HG02870 (cell line): ENCODE results near the gene PLCB3.
A peak's percentile ranks its signal among the peaks of the same experiment; 100 is the strongest.
"Not testable (repeated sequence)": the region's sequence is repeated elsewhere in the genome, so short reads cannot be mapped to it uniquely, and the experiment has no call there.

Experiments used
- ATAC-seq: cut with Tn5 transposase; IDR thresholded peaks from one replicate; pipeline ENCODE4 v1.9.1; 2021; ENCODE audit warnings: mild to moderate bottlenecking, moderate library complexity; ENCODE audit not compliant: unreplicated experiment

Gene PLCB3

GRCh38 chr11:64303109-64304031 is 52.0 kb downstream of the PLCB3 start:
- no peak for ATAC-seq

GRCh38 chr11:64304032-64304315 is 52.6 kb downstream of the PLCB3 start:
- ATAC-seq: no peak

DNA sequence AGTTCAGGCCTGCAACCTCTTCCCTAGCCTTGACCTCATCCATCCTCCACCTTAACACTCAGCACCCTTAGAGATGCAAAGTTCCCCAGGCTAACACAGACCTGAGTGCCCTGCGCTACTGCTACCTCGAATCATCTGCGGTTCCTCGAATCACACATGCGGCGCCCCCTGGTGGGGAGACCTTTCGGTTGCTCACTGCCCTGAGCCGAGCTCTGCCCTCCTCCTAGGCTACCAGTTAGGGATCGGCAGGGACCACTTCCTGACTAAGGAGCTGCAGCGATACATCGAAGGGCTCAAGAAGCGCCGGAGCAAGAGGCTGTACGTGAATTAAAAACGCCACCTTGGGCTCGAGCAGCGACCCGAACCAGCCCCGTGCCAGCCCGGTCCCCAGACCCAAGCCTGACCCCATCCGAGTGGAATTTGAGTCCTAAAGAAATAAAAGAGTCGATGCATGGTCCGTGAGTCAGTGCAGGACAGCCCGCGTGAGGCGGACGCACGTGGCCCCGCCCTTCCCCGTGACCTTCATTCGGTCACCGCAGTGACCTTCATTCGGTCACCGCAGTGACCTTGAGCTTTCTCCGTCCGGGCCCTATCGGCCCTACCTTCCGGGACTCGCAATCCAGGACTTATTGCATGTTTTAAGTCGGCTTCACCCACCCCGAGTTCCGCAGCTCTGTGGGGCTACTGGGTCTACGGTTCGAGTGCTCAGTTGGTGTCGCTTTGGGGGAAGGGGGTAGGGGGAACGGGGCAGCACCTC is 53.2 kb downstream of the PLCB3 start:
- ATAC-seq: no peak

DNA sequence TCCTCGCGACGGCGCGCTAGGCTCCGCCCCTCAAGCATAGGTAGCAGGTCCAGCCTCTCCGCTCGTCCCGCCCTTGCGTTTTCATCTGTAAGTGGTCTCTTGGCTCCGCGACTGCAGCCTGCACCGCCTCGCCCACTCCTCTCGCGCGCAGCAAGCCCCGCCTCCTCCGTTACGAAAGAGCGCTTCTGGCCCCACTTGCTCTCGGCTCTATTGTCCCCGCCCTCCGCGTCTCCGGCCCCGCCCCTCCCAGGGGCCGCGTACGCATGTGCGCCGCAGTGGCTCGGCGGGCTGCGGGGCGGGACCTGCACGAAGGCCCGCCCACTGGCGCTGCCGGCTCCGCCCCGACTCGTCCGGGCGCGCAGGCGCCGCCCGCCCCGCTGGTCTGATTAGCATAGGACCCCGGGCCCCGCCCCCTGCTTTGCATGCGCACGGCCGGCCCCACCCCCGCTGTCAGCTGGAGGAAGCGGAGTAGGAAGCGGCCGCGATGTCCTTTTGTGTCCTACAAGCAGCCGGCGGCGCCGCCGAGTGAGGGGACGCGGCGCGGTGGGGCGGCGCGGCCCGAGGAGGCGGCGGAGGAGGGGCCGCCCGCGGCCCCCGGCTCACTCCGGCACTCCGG is 53.9 kb downstream of the PLCB3 start, which contains the start of gene ESRRA:
TSS of gene ESRRA (plus strand) at position 450 of the 616 bp plus-strand sequence. CDS start 1,656 bp downstream, outside the sequence.
- peak; percentile 70 for ATAC-seq

- peak; percentile 25 for ATAC-seq
Observed at GRCh38 chr11:64305691-64306562, 54.6 kb downstream of the PLCB3 start.

DNA sequence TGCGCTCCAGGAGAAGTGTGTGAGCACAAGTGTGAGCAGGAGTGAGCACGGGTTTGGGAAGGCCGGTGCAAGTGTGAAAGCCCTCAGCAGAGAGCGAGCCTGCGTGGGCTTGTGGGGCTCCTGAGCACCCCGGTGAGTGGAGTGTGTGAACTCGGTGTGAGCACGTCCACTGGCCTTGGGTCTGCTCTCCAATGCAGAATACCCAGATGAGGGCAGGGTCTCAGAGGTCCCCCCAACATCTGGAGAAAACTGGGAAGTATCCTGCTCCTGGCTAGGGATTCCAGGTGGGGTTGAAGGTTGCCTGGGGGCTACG is 55.2 kb downstream of the PLCB3 start:
- ATAC-seq: no peak

- no peak for ATAC-seq
Observed at GRCh38 chr11:64306876-64307622, 55.7 kb downstream of the PLCB3 start.

DNA sequence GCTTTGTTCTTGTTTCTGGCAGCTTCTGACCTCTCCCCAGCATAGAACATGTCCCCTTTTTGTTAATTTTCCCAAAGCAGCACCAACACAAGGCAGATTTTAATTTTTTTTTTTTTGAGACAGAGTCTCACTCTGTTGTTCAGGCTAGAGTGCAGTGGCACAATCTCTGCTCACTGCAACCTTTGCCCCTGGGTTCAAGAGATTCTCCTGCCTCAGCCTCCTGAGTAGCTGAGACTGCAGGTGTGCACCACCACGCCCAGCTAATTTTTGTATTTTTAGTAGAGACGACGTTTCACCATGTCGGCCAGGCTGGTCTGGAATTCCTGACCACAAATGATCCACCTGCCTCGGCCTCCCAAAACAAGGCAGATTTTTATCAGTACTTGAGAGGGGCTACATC is 56.5 kb downstream of the PLCB3 start:
- ATAC-seq: not testable (repeated sequence)

DNA sequence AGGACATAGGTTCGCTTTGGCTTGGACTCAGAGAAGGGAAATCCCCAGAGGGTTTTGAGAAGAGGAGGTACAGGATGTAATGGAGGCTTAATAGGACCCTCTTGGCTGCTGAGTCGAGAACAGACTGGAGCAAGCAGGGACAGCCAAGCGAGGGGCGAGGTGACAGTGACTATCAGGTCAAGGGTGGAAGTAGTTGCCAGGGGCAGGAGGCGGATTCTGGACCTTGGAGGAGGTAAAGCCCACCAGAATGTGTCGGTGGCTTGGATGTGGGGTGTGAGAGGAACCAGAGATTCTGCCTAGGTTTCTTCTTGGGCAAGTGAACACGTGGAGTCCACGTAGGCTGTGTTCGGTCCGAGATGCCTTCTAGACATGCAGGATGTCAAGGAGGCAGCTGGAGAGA is 61.6 kb downstream of the PLCB3 start:
- no peak for ATAC-seq

DNA sequence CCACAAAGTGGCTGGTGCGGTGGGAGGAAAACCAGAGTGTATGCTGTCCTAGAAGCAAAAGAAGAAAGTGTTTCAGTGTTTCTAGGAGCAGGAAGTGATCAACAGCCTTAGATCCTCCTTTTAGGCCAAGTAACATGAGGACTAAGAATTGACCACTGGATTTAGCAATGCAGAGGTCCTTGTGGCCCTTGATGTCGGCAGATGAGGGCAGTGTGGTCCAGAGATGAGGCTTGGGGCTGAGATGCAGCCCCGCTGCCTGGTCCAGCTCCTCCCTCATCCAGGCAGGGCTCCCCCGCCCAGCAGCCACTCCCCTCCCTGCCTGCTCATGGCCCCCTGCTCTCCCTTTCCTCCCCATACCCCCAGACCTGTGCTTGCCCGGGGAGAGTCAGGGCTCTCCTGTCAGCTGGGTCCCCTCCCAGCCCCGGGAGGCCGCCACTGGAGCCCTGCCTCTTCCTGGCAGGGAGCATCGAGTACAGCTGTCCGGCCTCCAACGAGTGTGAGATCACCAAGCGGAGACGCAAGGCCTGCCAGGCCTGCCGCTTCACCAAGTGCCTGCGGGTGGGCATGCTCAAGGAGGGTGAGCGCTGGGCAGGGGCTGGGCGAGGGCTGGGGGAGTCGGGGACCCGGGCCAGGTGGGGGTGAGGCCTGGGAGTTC is 62.3 kb downstream of the PLCB3 start:
- ATAC-seq: no peak

- ATAC-seq: no peak
Observed at GRCh38 chr11:64314146-64314804, 62.9 kb downstream of the PLCB3 start.

GRCh38 chr11:64314805-64315561 is 63.7 kb downstream of the PLCB3 start:
- ATAC-seq: no peak

DNA sequence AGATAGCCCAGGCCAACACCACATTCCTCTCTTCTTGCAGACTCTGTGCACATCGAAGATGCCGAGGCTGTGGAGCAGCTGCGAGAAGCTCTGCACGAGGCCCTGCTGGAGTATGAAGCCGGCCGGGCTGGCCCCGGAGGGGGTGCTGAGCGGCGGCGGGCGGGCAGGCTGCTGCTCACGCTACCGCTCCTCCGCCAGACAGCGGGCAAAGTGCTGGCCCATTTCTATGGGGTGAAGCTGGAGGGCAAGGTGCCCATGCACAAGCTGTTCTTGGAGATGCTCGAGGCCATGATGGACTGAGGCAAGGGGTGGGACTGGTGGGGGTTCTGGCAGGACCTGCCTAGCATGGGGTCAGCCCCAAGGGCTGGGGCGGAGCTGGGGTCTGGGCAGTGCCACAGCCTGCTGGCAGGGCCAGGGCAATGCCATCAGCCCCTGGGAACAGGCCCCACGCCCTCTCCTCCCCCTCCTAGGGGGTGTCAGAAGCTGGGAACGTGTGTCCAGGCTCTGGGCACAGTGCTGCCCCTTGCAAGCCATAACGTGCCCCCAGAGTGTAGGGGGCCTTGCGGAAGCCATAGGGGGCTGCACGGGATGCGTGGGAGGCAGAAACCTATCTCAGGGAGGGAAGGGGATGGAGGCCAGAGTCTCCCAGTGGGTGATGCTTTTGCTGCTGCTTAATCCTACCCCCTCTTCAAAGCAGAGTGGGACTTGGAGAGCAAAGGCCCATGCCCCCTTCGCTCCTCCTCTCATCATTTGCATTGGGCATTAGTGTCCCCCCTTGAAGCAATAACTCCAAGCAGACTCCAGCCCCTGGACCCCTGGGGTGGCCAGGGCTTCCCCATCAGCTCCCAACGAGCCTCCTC is 64.6 kb downstream of the PLCB3 start:
- not testable (repeated sequence) for ATAC-seq

- no peak for ATAC-seq
Observed at GRCh38 chr11:64316672-64317324, 65.5 kb downstream of the PLCB3 start.

DNA sequence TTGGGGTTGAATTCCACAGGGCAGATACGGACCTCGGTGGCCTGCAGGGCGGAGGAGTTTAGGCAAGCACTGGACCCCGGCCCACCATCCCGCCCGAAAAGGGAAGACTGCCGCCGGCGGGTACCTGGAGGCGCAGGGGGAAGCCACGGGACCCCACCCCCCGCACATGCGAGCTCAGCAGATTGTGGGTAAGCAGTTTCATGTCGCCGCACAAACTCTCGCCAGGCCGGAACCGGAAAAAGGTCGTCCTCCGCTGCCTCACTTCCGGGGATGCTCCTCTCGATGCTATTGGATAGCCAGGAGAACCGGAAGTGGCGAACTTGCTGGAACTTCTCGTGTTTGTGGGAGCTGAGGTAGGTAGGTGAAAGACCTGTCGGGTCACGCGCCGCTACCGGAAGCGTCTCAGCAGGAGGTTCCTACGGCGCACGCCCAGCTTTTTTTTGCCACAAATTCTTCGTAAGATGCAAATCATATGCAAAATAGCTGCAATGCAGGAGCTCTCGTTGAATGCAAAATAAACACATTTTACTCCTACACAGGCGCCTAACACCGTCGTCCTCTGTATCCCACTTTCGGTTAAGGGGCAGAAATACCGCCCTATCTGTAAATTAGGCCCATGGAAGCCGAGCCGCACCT is 66.1 kb downstream of the PLCB3 start, which contains the start of gene TRMT112:
TSS of gene TRMT112 (minus strand) at position 235 of the 636 bp plus-strand sequence. CDS start at position 202, 33 bp downstream.
- peak; percentile 72 for ATAC-seq
